ENCODE data around the gene PARL. TPM values are rescaled to one million over a fixed set of nuclear protein-coding genes. Genes with fewer than 3 reads are reported as not detected.
A peak's percentile ranks its signal among the peaks of the same experiment; 100 is the strongest.

The PARL gene
- total and polyA plus RNA-seq, 2 donors (not counting 3 experiments of a cell fraction or from before 2014, with no cell fraction given) = 38.8 to 48.1 TPM

GRCh38 chr3:183845090-183845489 lies 39.6 kb downstream of the PARL start:
- no peaks in the 10 kb centered on the region for H4K20me1 ChIP-seq (replicated peaks; ENCODE audit: control insufficient read depth, extremely low read depth, insufficient read depth, low read length)
- ChIA-PET POLR2A (no interaction called here), CTCF (interaction anchor here (1.5 kb wide), 1 partner anchor 39 kb away, joined by 8 read pairs; the partner anchor contains the start of gene PARL)
- H3K27me3 ChIP-seq (ENCODE audit: control insufficient read depth in 2 of 2, insufficient read depth in 2 of 2, low read length in 2 of 2) = no peaks in the 10 kb centered on the region
- peak overlapping the region; percentile 29 for H3K27ac ChIP-seq (ENCODE audit: insufficient read depth, low read depth, low read length)
- intact Hi-C loops (cut with micrococcal nuclease) (no loop called here), dilution Hi-C loops (cut with MboI; ENCODE audit: extremely low pct_ligation_motif_present, low sequenced_read_pairs) (no loop called here)
- no peak overlapping the region for H3K9ac ChIP-seq (replicated peaks; ENCODE audit: extremely low read depth, insufficient read depth, low read length)
- H3K4me3 ChIP-seq (replicated peaks in 1 of 3; ENCODE audit: insufficient read depth in 1 of 3, low read depth in 1 of 3, low read length in 3 of 3) = no peak overlapping the region
- peaks cover 6 to 14% of the 10 kb centered on the region in 2 experiments for H3K36me3 ChIP-seq (ENCODE audit: control insufficient read depth in 2 of 2, extremely low read depth in 1 of 2, insufficient read depth in 2 of 2, low read length in 2 of 2)
- no TSS peak for BruUV-seq (replicated peaks)
- no peak for TF ChIP-seq CTCF (IDR thresholded peaks at IDR 0.05; ENCODE audit: extremely low read depth in 1 of 2, insufficient read depth in 1 of 2, low read depth in 1 of 2, low read length in 2 of 2)
- no peak for TF ChIP-seq MAX (IDR thresholded peaks at IDR 0.05; ENCODE audit: insufficient read depth, insufficient read length)
- no peak for TF ChIP-seq GATA2 (IDR thresholded peaks at IDR 0.05; ENCODE audit: insufficient read depth, insufficient read length, low read depth, low read length)
- TF ChIP-seq FOS (IDR thresholded peaks at IDR 0.05; ENCODE audit: borderline replicate concordance, insufficient read depth, low read length) = no peak
- no peak for TF ChIP-seq POLR2A (IDR thresholded peaks at IDR 0.05; ENCODE audit: low read depth, low read length)
- no peak for TF ChIP-seq POLR2AphosphoS5 (IDR thresholded peaks at IDR 0.05; ENCODE audit: insufficient read depth, low read depth, low read length)
- TF ChIP-seq EZH2 (IDR thresholded peaks at IDR 0.05; ENCODE audit: borderline replicate concordance, low read depth, low read length, severe bottlenecking) = no peak
- no peak for TF ChIP-seq MYC (IDR thresholded peaks at IDR 0.05; ENCODE audit: low read depth, low read length)
- no peak for TF ChIP-seq JUN (IDR thresholded peaks at IDR 0.05; ENCODE audit: borderline replicate concordance, insufficient read depth, insufficient read length, low read depth)
- H3K79me2 ChIP-seq (ENCODE audit: control insufficient read depth, insufficient read depth, low read length) = no peaks in the 10 kb centered on the region
- H3K4me1 ChIP-seq (ENCODE audit: control insufficient read depth, extremely low read depth, insufficient read depth, low read length) = peaks cover 14% of the 10 kb centered on the region
- H3K4me2 ChIP-seq (ENCODE audit: insufficient read depth, low read length) = no peak overlapping the region
- no peak for FAIRE-seq
- H2AFZ ChIP-seq (ENCODE audit: low read depth, low read length) = no peak overlapping the region
- DNase-seq (ENCODE audit: low read depth, low spot score) = no peak
- no peaks in the 10 kb centered on the region for H3K9me3 ChIP-seq (replicated peaks; ENCODE audit: control insufficient read depth, insufficient read depth, low read length)
- H3K9me1 ChIP-seq (replicated peaks; ENCODE audit: control insufficient read depth, extremely low read depth, insufficient read depth, low read length) = no peaks in the 10 kb centered on the region

Data from endothelial cell of umbilical vein (primary cell).